Body of pancreas (tissue), 4 donors: Measurements from ENCODE around the gene RAB30. TPM values are rescaled to one million over a fixed set of nuclear protein-coding genes. Genes with fewer than 3 reads are reported as not detected.

ENCODE experiments used
- ATAC-seq: fragments of 150-250 bp; one replicate; pipeline ENCODE4 v1.9.1; 2016
- DNase-seq, 4 donors: peaks; one replicate each; pipeline ENCODE4 v3.0.0-alpha.2; 2019
- H3K27ac ChIP-seq, 4 donors: fragments of 200-600 bp; sonication (generic); 1 replicate in 3 of 4; 2 replicates in 1 of 4; pipeline versions ENCODE4 v1.5.1 to v1.6.1; 2016 to 2019; ENCODE audit warnings: mild to moderate bottlenecking in 1 of 4, mixed read lengths in 1 of 4, moderate library complexity in 1 of 4
- H3K27me3 ChIP-seq, 2 donors: fragments of 200-600 bp; sonication (generic); one replicate each; pipeline ENCODE4 v1.6.0; 2016; ENCODE audit warnings: mild to moderate bottlenecking in 1 of 2
- H3K36me3 ChIP-seq, 2 donors: fragments of 200-600 bp; sonication (generic); replicated peaks in 1 of 2; 2 replicates each; pipeline ENCODE4 v1.5.1; 2016; ENCODE audit warnings: low read depth in 2 of 2; ENCODE audit not compliant: insufficient read depth in 1 of 2
- H3K4me1 ChIP-seq: fragments of 200-600 bp; sonication (generic); one replicate; pipeline ENCODE4 v1.6.0; 2016
- H3K4me3 ChIP-seq, 2 donors: fragments of 200-600 bp; sonication (generic); 1 replicate in 1 of 2; 2 replicates in 1 of 2; pipeline ENCODE4 v1.5.1; 2016 to 2019
- H3K9me3 ChIP-seq, 3 donors: fragments of 200-600 bp; sonication (generic); 1 replicate in 2 of 3; 2 replicates in 1 of 3; pipeline ENCODE4 v1.5.1; 2016
- POLR2A ChIP-seq, 3 donors: fragments of 450-650 bp; IDR thresholded peaks; one replicate each; pipeline ENCODE4 v1.6.1; 2016; ENCODE audit warnings: antibody characterized with exemption in 3 of 3, mild to moderate bottlenecking in 2 of 3
- WGBS, 2 donors: methylation state at CpG; one replicate each; pipeline ENCODE4 v1.1.5; 2017; 5-methylcytosine and 5-hydroxymethylcytosine counted together
- intact Hi-C: fragments of 100-400 bp; cut with DNase I; formaldehyde crosslinking; loops from one replicate; pipeline ENCODE4 v1.15.1; 2023
- total RNA-seq, 2 donors: library from RNA; depleted of rRNA; stranded (reverse); fragments of >200 nt; gene quantifications; one replicate each; pipeline ENCODE4 v1.1.0, GENCODE V29; 2016
- TF ChIP-seq, protein P1 (sequence below), 7 experiments: fragments of 450-650 bp in 4 of 7; fragments of 200-600 bp in 3 of 7; sonication (generic) in 3 of 7; IDR thresholded peaks; one replicate each; pipeline ENCODE4 v1.5.1; 2016 to 2019; ENCODE audit warnings: antibody characterized with exemption in 7 of 7

Gene RAB30
- total RNA-seq, 2 donors from 2014 or later = 1.6 to 10.4 TPM

- Histone ChIP-seq H3K4me1 (peaks cover 20% of the 10 kb centered on the region), H3K4me3 (no peak overlapping the region), H3K27ac (peak overlapping the region in 3 of 4 donors; percentile 10 to 53 (median 44)), H3K27me3 (no peaks in the 10 kb centered on the region), H3K36me3 (no peaks in the 10 kb centered on the region), H3K9me3 (no peaks in the 10 kb centered on the region)
- 43 to 50% methylated on average over 14 of the region's 14 CpGs for WGBS, 2 donors
- TF ChIP-seq POLR2A (IDR thresholded peaks at IDR 0.05) = no peak
- TF ChIP-seq, protein P1, sequence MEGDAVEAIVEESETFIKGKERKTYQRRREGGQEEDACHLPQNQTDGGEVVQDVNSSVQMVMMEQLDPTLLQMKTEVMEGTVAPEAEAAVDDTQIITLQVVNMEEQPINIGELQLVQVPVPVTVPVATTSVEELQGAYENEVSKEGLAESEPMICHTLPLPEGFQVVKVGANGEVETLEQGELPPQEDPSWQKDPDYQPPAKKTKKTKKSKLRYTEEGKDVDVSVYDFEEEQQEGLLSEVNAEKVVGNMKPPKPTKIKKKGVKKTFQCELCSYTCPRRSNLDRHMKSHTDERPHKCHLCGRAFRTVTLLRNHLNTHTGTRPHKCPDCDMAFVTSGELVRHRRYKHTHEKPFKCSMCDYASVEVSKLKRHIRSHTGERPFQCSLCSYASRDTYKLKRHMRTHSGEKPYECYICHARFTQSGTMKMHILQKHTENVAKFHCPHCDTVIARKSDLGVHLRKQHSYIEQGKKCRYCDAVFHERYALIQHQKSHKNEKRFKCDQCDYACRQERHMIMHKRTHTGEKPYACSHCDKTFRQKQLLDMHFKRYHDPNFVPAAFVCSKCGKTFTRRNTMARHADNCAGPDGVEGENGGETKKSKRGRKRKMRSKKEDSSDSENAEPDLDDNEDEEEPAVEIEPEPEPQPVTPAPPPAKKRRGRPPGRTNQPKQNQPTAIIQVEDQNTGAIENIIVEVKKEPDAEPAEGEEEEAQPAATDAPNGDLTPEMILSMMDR (IDR thresholded peaks at IDR 0.05) = no peak
- ATAC-seq (peak; percentile 68), DNase-seq (peak in 3 of 4 donors; percentile 60 to 79 (median 68))
- intact Hi-C loops = no loop called here
These were observed 74.6 kb downstream of the RAB30 start for GRCh38 chr11:82996966-82997606.

DNA sequence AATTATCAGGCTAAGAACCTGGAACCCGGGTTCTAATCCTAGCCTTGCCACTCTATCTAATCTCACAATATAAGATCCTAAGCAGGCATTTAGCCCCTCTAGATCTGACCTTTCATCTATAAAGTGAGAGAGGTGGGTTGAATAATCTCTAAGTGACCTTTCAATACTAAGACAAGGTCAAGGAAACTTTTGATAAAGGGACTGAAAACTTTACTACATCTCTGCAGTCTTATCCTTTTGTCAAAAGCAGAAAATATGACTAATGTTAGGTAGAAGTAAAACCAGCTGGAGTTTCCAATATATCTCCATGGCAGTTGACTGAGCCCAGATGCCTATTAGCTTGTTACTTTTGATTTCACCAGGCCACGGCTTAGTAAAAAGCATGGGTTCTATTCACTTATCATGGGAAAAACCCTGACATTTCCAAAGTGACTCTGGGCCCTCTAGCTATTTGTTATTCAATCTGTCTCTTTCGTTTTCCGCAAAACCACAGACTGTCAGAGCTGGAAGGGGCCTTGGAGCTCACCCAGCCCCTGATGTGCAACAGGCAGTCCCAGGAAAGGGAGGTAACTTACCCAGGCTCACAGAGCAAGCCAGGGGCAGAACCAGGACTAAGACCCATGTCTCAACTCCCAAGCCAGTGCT, 75.8 kb downstream of the RAB30 start:
- TF ChIP-seq, protein P1 (IDR thresholded peaks at IDR 0.05) = no peak
- no peak for TF ChIP-seq POLR2A (IDR thresholded peaks at IDR 0.05)
- Histone ChIP-seq H3K36me3 (no peaks in the 10 kb centered on the region), H3K27me3 (no peaks in the 10 kb centered on the region), H3K27ac (no peak overlapping the region), H3K9me3 (no peaks in the 10 kb centered on the region), H3K4me1 (peaks cover 20% of the 10 kb centered on the region), H3K4me3 (no peak overlapping the region)
- ATAC-seq = no peak
- no peak for DNase-seq
- 59 to 69% methylated on average over 4 of the region's 4 CpGs for WGBS, 2 donors
- intact Hi-C loops = no loop called here

- intact Hi-C loops = no loop called here
- H3K4me1 ChIP-seq = peaks cover 20% of the 10 kb centered on the region
- ATAC-seq (no peak), DNase-seq (no peak)
- no peak overlapping the region for H3K27ac ChIP-seq
- H3K4me3 ChIP-seq = no peak overlapping the region
- H3K27me3 ChIP-seq = no peaks in the 10 kb centered on the region
- no peaks in the 10 kb centered on the region for H3K9me3 ChIP-seq
- TF ChIP-seq POLR2A (IDR thresholded peaks at IDR 0.05) = no peak
- TF ChIP-seq, protein P1 (IDR thresholded peaks at IDR 0.05) = no peak
- no peaks in the 10 kb centered on the region for H3K36me3 ChIP-seq
- WGBS, 2 donors = 52 to 54% methylated on average over 2 of the region's 2 CpGs
These were observed 76.5 kb downstream of the RAB30 start for GRCh38 chr11:82995235-82995634.

- 89 to 93% methylated on average over 3 of the region's 3 CpGs for WGBS, 2 donors
- TF ChIP-seq, protein P1 (IDR thresholded peaks at IDR 0.05) = no peak
- TF ChIP-seq POLR2A (IDR thresholded peaks at IDR 0.05) = no peak
- DNase-seq (no peak), ATAC-seq (no peak)
- Histone ChIP-seq H3K4me1 (peaks cover 20% of the 10 kb centered on the region), H3K27ac (no peak overlapping the region), H3K4me3 (no peak overlapping the region), H3K27me3 (no peaks in the 10 kb centered on the region), H3K36me3 (no peaks in the 10 kb centered on the region), H3K9me3 (no peaks in the 10 kb centered on the region)
- intact Hi-C loops = no loop called here
These were observed 77.0 kb downstream of the RAB30 start for GRCh38 chr11:82994604-82995230.
